Naive thymus-derived CD4-positive, alpha-beta T cell (primary cell): ENCODE results near the gene GRK4. TPM values are rescaled to one million over a fixed set of nuclear protein-coding genes. Genes with fewer than 3 reads are reported as not detected.

Experiments used
- ATAC-seq: fragments of 150-1000 bp; cut with Tn5 transposase; 2 replicates; pipeline ENCODE4 v1.10.0; 2021; ENCODE audit warnings: mild to moderate bottlenecking, moderate library complexity
- CTCF ChIA-PET: fragments of 350-600 bp; sonication (Branson Sonifier 250); formaldehyde crosslinking; loops from one replicate; lab custom pipeline; 2021; ENCODE audit warnings: antibody characterized with exemption; lab: Charles Lee
- POLR2A ChIA-PET: fragments of 350-600 bp; sonication (Branson Sonifier 250); formaldehyde crosslinking; loops from one replicate; lab custom pipeline; 2021; ENCODE audit warnings: antibody characterized with exemption, inconsistent platforms; lab: Charles Lee
- DNase-seq, 9 donors: peaks; one replicate each; pipeline versions ENCODE4 v3.0.0 to v3.0.0-alpha.2; 2020 to 2022; ENCODE audit warnings: mixed read lengths in 1 of 9
- H3K27ac ChIP-seq: one replicate; pipeline ENCODE4 v1.7.0; 2013; ENCODE audit warnings: mild to moderate bottlenecking, low read depth, low read length, moderate library complexity
- H3K27me3 ChIP-seq, 2 donors: one replicate each; pipeline ENCODE4 v1.7.0; 2013; ENCODE audit warnings: low read length in 2 of 2, mild to moderate bottlenecking in 2 of 2, moderate library complexity in 2 of 2; ENCODE audit not compliant: control insufficient read depth in 2 of 2, insufficient read depth in 2 of 2
- H3K36me3 ChIP-seq, 3 experiments: 1 replicate in 2 of 3; 2 replicates in 1 of 3; pipeline ENCODE4 v1.7.0; 2013; ENCODE audit warnings: low read length in 3 of 3, mild to moderate bottlenecking in 3 of 3, moderate library complexity in 1 of 3; ENCODE audit not compliant: insufficient read depth in 3 of 3, control insufficient read depth in 2 of 3
- H3K4me1 ChIP-seq, 2 donors: one replicate each; pipeline ENCODE4 v1.7.0; 2013; ENCODE audit warnings: low read length in 2 of 2, mild to moderate bottlenecking in 2 of 2, moderate library complexity in 1 of 2; ENCODE audit not compliant: control insufficient read depth in 2 of 2, insufficient read depth in 2 of 2
- H3K4me3 ChIP-seq: 2 replicates; pipeline ENCODE4 v1.7.0; 2013; ENCODE audit warnings: mild to moderate bottlenecking, low read length
- H3K9me3 ChIP-seq, 3 experiments: 1 replicate in 2 of 3; 2 replicates in 1 of 3; pipeline ENCODE4 v1.7.0; 2013; ENCODE audit warnings: low read length in 3 of 3; ENCODE audit not compliant: control insufficient read depth in 2 of 3
- H3K27ac Mint-ChIP-seq, 9 donors: one replicate each; pipeline ENCODE4 v1.8.0; 2020 to 2022; ENCODE audit warnings: mixed read lengths in 9 of 9, mild to moderate bottlenecking in 8 of 9, moderate library complexity in 5 of 9, inconsistent platforms in 2 of 9
- H3K27me3 Mint-ChIP-seq, 5 donors: one replicate each; pipeline ENCODE4 v1.8.0; 2021 to 2022; ENCODE audit warnings: mixed read lengths in 5 of 5, mild to moderate bottlenecking in 1 of 5
- H3K36me3 Mint-ChIP-seq, 5 donors: one replicate each; pipeline ENCODE4 v1.8.0; 2020 to 2022; ENCODE audit warnings: mixed read lengths in 5 of 5, mild to moderate bottlenecking in 3 of 5, inconsistent platforms in 1 of 5
- H3K4me1 Mint-ChIP-seq, 7 donors: one replicate each; pipeline ENCODE4 v1.8.0; 2020 to 2022; ENCODE audit warnings: mixed read lengths in 7 of 7, mild to moderate bottlenecking in 3 of 7, inconsistent platforms in 1 of 7
- H3K4me3 Mint-ChIP-seq, 10 donors: one replicate each; pipeline ENCODE4 v1.8.0; 2020 to 2022; ENCODE audit warnings: mild to moderate bottlenecking in 10 of 10, mixed read lengths in 10 of 10, moderate library complexity in 6 of 10, inconsistent platforms in 2 of 10
- H3K9me3 Mint-ChIP-seq, 11 donors: one replicate each; pipeline ENCODE4 v1.8.0; 2020 to 2022; ENCODE audit warnings: mixed read lengths in 11 of 11, mild to moderate bottlenecking in 4 of 11, inconsistent platforms in 1 of 11, moderate library complexity in 1 of 11
- intact Hi-C, 2 donors: fragments of 100-400 bp; cut with micrococcal nuclease; formaldehyde crosslinking; loops; one replicate each; pipeline ENCODE4 v1.15.1; 2023
- polyA plus RNA-seq, 2 donors: library from polyadenylated mRNA; unstranded; fragments of 300-500 nt; fragmentation: Illumina TruSeq; gene quantifications; one replicate each; pipeline ENCODE4 v1.2.3, GENCODE V29; 2021
- total RNA-seq, 6 experiments: library from RNA in 5 of 6; stranded (reverse) in 5 of 6; gene quantifications; 1 replicate in 5 of 6; 2 replicates in 1 of 6; pipeline ENCODE4 v1.2.3 and lab custom pipeline; 2021 to 2026

Gene GRK4
- total and polyA plus RNA-seq, 7 experiments from 2014 or later, result 1.7 to 4.0 (median 2.1) TPM

- Mint-ChIP-seq H3K4me3 (no peak overlapping the region), H3K27me3 (no peaks in the 10 kb centered on the region), H3K27ac (no peak overlapping the region), H3K4me1 (peaks cover 24 to 34% (median 30%) of the 10 kb centered on the region in 7 donors), H3K36me3 (peaks cover 4 to 49% (median 14%) of the 10 kb centered on the region in 5 donors), H3K9me3 (peaks cover 0 to 4% (median 0%) of the 10 kb centered on the region in 11 donors)
- POLR2A ChIA-PET, result no interaction called here
- H3K4me3 ChIP-seq, result no peak overlapping the region
- peaks cover 14 to 19% of the 10 kb centered on the region in 2 donors for H3K4me1 ChIP-seq
- DNase-seq (no peak), ATAC-seq (no peak)
- CTCF ChIA-PET, result no interaction called here
- H3K36me3 ChIP-seq, result peaks cover 4 to 73% (median 28%) of the 10 kb centered on the region in 3 experiments
- H3K27me3 ChIP-seq, result no peaks in the 10 kb centered on the region
- intact Hi-C loops, result no loop called here
- H3K27ac ChIP-seq, result no peak overlapping the region
- H3K9me3 ChIP-seq, result no peaks in the 10 kb centered on the region
Observed at GRCh38 chr4:2925496-2925895, 37.9 kb upstream of the GRK4 start.

- Mint-ChIP-seq H3K9me3 (no peaks in the 10 kb centered on the region), H3K27ac (peak overlapping the region in 4 of 9 donors; percentile 13 to 52 (median 46)), H3K36me3 (peaks cover 4 to 44% (median 12%) of the 10 kb centered on the region in 5 donors), H3K4me1 (peaks cover 19 to 30% (median 25%) of the 10 kb centered on the region in 7 donors), H3K4me3 (no peak overlapping the region), H3K27me3 (no peaks in the 10 kb centered on the region)
- CTCF ChIA-PET, result no interaction called here
- H3K27me3 ChIP-seq, result no peaks in the 10 kb centered on the region
- H3K36me3 ChIP-seq, result peaks cover 4 to 80% (median 28%) of the 10 kb centered on the region in 3 experiments
- no peaks in the 10 kb centered on the region for H3K9me3 ChIP-seq
- intact Hi-C loops, result no loop called here
- no peak for DNase-seq
- no peak overlapping the region for H3K27ac ChIP-seq
- no peak for ATAC-seq
- POLR2A ChIA-PET, result no interaction called here
- H3K4me1 ChIP-seq, result peaks cover 14 to 19% of the 10 kb centered on the region in 2 donors
- H3K4me3 ChIP-seq, result no peak overlapping the region
Observed at GRCh38 chr4:2925931-2926860, 37.2 kb upstream of the GRK4 start.

GRCh38 chr4:2927016-2927695 lies 36.2 kb upstream of the GRK4 start:
- no peak for ATAC-seq
- DNase-seq, result no peak
- Histone ChIP-seq H3K27me3 (no peaks in the 10 kb centered on the region), H3K4me1 (peaks cover 21 to 25% of the 10 kb centered on the region in 2 donors), H3K27ac (no peak overlapping the region), H3K4me3 (no peak overlapping the region), H3K9me3 (no peaks in the 10 kb centered on the region), H3K36me3 (peaks cover 4 to 82% (median 28%) of the 10 kb centered on the region in 3 experiments)
- POLR2A ChIA-PET, result no interaction called here
- CTCF ChIA-PET, result no interaction called here
- peaks cover 3 to 35% (median 11%) of the 10 kb centered on the region in 5 donors for H3K36me3 Mint-ChIP-seq
- H3K27me3 Mint-ChIP-seq, result no peaks in the 10 kb centered on the region
- H3K4me3 Mint-ChIP-seq, result no peak overlapping the region
- intact Hi-C loops, result no loop called here
- peak overlapping the region in 2 of 9 donors; percentile 42 to 59 for H3K27ac Mint-ChIP-seq
- H3K4me1 Mint-ChIP-seq, result peaks cover 14 to 28% (median 23%) of the 10 kb centered on the region in 7 donors
- H3K9me3 Mint-ChIP-seq, result no peaks in the 10 kb centered on the region

GRCh38 chr4:2927696-2928075 lies 35.7 kb upstream of the GRK4 start:
- Mint-ChIP-seq H3K4me3 (no peak overlapping the region), H3K27ac (peak overlapping the region in 3 of 9 donors; percentile 18 to 50 (median 42)), H3K9me3 (no peaks in the 10 kb centered on the region), H3K4me1 (peaks cover 12 to 25% (median 20%) of the 10 kb centered on the region in 7 donors), H3K36me3 (peaks cover 0 to 32% (median 11%) of the 10 kb centered on the region in 5 donors), H3K27me3 (no peaks in the 10 kb centered on the region)
- no peaks in the 10 kb centered on the region for H3K9me3 ChIP-seq
- intact Hi-C loops, result no loop called here
- no peaks in the 10 kb centered on the region for H3K27me3 ChIP-seq
- ChIA-PET POLR2A (no interaction called here), CTCF (no interaction called here)
- peaks cover 22 to 25% of the 10 kb centered on the region in 2 donors for H3K4me1 ChIP-seq
- H3K4me3 ChIP-seq, result no peak overlapping the region
- H3K36me3 ChIP-seq, result peaks cover 4 to 82% (median 28%) of the 10 kb centered on the region in 3 experiments
- DNase-seq (no peak), ATAC-seq (no peak)
- no peak overlapping the region for H3K27ac ChIP-seq

GRCh38 chr4:2928242-2929176 lies 34.9 kb upstream of the GRK4 start:
- DNase-seq (no peak), ATAC-seq (no peak)
- H3K27ac Mint-ChIP-seq, result peak overlapping the region in 6 of 9 donors; percentile 2 to 52 (median 42)
- H3K4me3 Mint-ChIP-seq, result no peak overlapping the region
- ChIA-PET CTCF (interaction anchor here (0.6 kb wide), 1 partner anchor 70 kb away, joined by 3 read pairs; no protein-coding TSS in a partner anchor), POLR2A (no interaction called here)
- H3K27me3 Mint-ChIP-seq, result no peaks in the 10 kb centered on the region
- H3K4me1 ChIP-seq, result peaks cover 22 to 26% of the 10 kb centered on the region in 2 donors
- intact Hi-C loops, result no loop called here
- H3K36me3 ChIP-seq, result peaks cover 4 to 76% (median 28%) of the 10 kb centered on the region in 3 experiments
- H3K27me3 ChIP-seq, result no peaks in the 10 kb centered on the region
- H3K9me3 ChIP-seq, result no peaks in the 10 kb centered on the region
- H3K27ac ChIP-seq, result peak overlapping the region; percentile 3
- peaks cover 0 to 29% (median 11%) of the 10 kb centered on the region in 5 donors for H3K36me3 Mint-ChIP-seq
- H3K4me3 ChIP-seq, result no peak overlapping the region
- peaks cover 0 to 2% (median 0%) of the 10 kb centered on the region in 11 donors for H3K9me3 Mint-ChIP-seq
- H3K4me1 Mint-ChIP-seq, result peaks cover 14 to 24% (median 19%) of the 10 kb centered on the region in 7 donors

- H3K27me3 Mint-ChIP-seq, result no peaks in the 10 kb centered on the region
- DNase-seq (no peak), ATAC-seq (no peak)
- peaks cover 4 to 67% (median 23%) of the 10 kb centered on the region in 3 experiments for H3K36me3 ChIP-seq
- no peaks in the 10 kb centered on the region for H3K27me3 ChIP-seq
- H3K4me1 ChIP-seq, result peaks cover 25 to 26% of the 10 kb centered on the region in 2 donors
- peaks cover 10 to 19% (median 17%) of the 10 kb centered on the region in 7 donors for H3K4me1 Mint-ChIP-seq
- no peak overlapping the region for H3K4me3 ChIP-seq
- intact Hi-C loops, result no loop called here
- H3K27ac ChIP-seq, result peak overlapping the region; percentile 3
- peaks cover 0 to 24% (median 11%) of the 10 kb centered on the region in 5 donors for H3K36me3 Mint-ChIP-seq
- no peaks in the 10 kb centered on the region for H3K9me3 ChIP-seq
- H3K27ac Mint-ChIP-seq, result peak overlapping the region in 5 of 9 donors; percentile 9 to 67 (median 41)
- H3K4me3 Mint-ChIP-seq, result no peak overlapping the region
- ChIA-PET POLR2A (no interaction called here), CTCF (no interaction called here)
- peaks cover 0 to 2% (median 0%) of the 10 kb centered on the region in 11 donors for H3K9me3 Mint-ChIP-seq
Observed at GRCh38 chr4:2929469-2929868, 33.9 kb upstream of the GRK4 start.
